Activated CD8-positive, alpha-beta memory T cell treated with anti-CD3 and anti-CD28 coated beads, Interleukin-2, amount 50 U/mL, for 1 hour (primary cell): ENCODE results near the gene IGFN1.
"Not testable (repeated sequence)": the region's sequence is repeated elsewhere in the genome, so short reads cannot be mapped to it uniquely, and the experiment has no call there.

ENCODE experiments used
- DNase-seq: peaks from one replicate; pipeline ENCODE4 v3.0.0-alpha.2; 2020; ENCODE audit errors: extremely low read depth

The IGFN1 gene

GRCh38 chr1:201190624-201191051 lies at the start of gene IGFN1:
TSS of gene IGFN1 (plus strand) at chr1:201190824. CDS start at chr1:201193294, 2,470 bp downstream.
- DNase-seq = no peak

GRCh38 chr1:201140941-201141260 lies 49.7 kb upstream of the IGFN1 start:
- no peak for DNase-seq

- no peak for DNase-seq
Measured at GRCh38 chr1:201141418-201141817, 49.2 kb upstream of the IGFN1 start.

- DNase-seq = no peak
Measured at GRCh38 chr1:201142011-201142848, 48.4 kb upstream of the IGFN1 start.

- DNase-seq = no peak
Measured at GRCh38 chr1:201142849-201143725, 47.5 kb upstream of the IGFN1 start.

GRCh38 chr1:201143726-201144635 lies 46.6 kb upstream of the IGFN1 start:
- DNase-seq = no peak

GRCh38 chr1:201144701-201145100 lies 45.9 kb upstream of the IGFN1 start:
- DNase-seq = no peak

GRCh38 chr1:201145132-201145531 lies 45.5 kb upstream of the IGFN1 start:
- no peak for DNase-seq

- no peak for DNase-seq
Measured at GRCh38 chr1:201145816-201146215, 44.8 kb upstream of the IGFN1 start.

GRCh38 chr1:201146626-201147390 lies 43.8 kb upstream of the IGFN1 start:
- DNase-seq = no peak

- DNase-seq = no peak
Measured at GRCh38 chr1:201147396-201148015, 43.1 kb upstream of the IGFN1 start.

GRCh38 chr1:201149400-201149799 lies 41.2 kb upstream of the IGFN1 start:
- DNase-seq = no peak

GRCh38 chr1:201153474-201154388 lies 36.9 kb upstream of the IGFN1 start:
- DNase-seq = no peak

- DNase-seq = peak; percentile 92
Measured at GRCh38 chr1:201154389-201155165, 36.0 kb upstream of the IGFN1 start, which contains the start of gene TMEM9. TSS of gene TMEM9 (minus strand) at chr1:201154474. CDS start at chr1:201153923, 551 bp downstream.

GRCh38 chr1:201155354-201155753 lies 35.3 kb upstream of the IGFN1 start:
- no peak for DNase-seq

- DNase-seq = no peak
Measured at GRCh38 chr1:201156346-201156745, 34.3 kb upstream of the IGFN1 start.

- no peak for DNase-seq
Measured at GRCh38 chr1:201156819-201157218, 33.8 kb upstream of the IGFN1 start.

GRCh38 chr1:201157949-201158348 lies 32.7 kb upstream of the IGFN1 start:
- DNase-seq = no peak

- not testable (repeated sequence) for DNase-seq
Measured at GRCh38 chr1:201163036-201163435, 27.6 kb upstream of the IGFN1 start.
